GM12878 (cell line): ENCODE data around the gene NAT9.

Experiments
- CTCF ChIP-seq, 3 experiments: IDR thresholded peaks in 2 of 3; conservative IDR thresholded peaks in 1 of 3; 2 replicates each; pipeline ENCODE4 v1.5.1; 2011; ENCODE audit warnings: low read depth in 3 of 3, low read length in 3 of 3, mild to moderate bottlenecking in 3 of 3, control low read depth in 2 of 3, moderate library complexity in 2 of 3, inconsistent platforms in 1 of 3, mixed read lengths in 1 of 3; ENCODE audit not compliant: control insufficient read depth in 2 of 3, insufficient read depth in 1 of 3; ENCODE audit errors: extremely low read depth in 1 of 3
- EGR1 ChIP-seq, 2 experiments: IDR thresholded peaks; 1 replicate in 1 of 2; 2 replicates in 1 of 2; pipeline ENCODE4 v1.6.1; 2011 to 2012; ENCODE audit warnings: low read depth in 2 of 2, low read length in 2 of 2, borderline replicate concordance in 1 of 2, mild to moderate bottlenecking in 1 of 2, moderate library complexity in 1 of 2
- EZH2 ChIP-seq: IDR thresholded peaks from 2 replicates; pipeline ENCODE4 v1.6.1; 2012; ENCODE audit warnings: low read depth, mild to moderate bottlenecking, control low read depth, inconsistent platforms, low read length, borderline replicate concordance; ENCODE audit not compliant: control insufficient read depth
- GATAD2B ChIP-seq: fragments of 450-650 bp; conservative IDR thresholded peaks from 2 replicates; pipeline ENCODE4 v1.6.1; 2017; ENCODE audit warnings: low read depth, mild to moderate bottlenecking, moderate library complexity
- POLR2A ChIP-seq: IDR thresholded peaks from 2 replicates; pipeline ENCODE4 v1.6.1; 2011; ENCODE audit warnings: low read depth, mild to moderate bottlenecking, low read length
- POLR2AphosphoS2 ChIP-seq: IDR thresholded peaks from 2 replicates; pipeline ENCODE4 v1.6.1; 2011; ENCODE audit warnings: low read depth, mild to moderate bottlenecking, low read length, improper control_type of control experiment, moderate library complexity
- POLR2AphosphoS5 ChIP-seq: IDR thresholded peaks from 2 replicates; pipeline ENCODE4 v1.6.1; 2011; ENCODE audit warnings: mild to moderate bottlenecking, low read length, inconsistent platforms
- RFX5 ChIP-seq: IDR thresholded peaks from 2 replicates; pipeline ENCODE4 v1.6.1; 2011; ENCODE audit warnings: low read depth, low read length, improper control_type of control experiment
- SP1 ChIP-seq: IDR thresholded peaks from one replicate; pipeline ENCODE4 v1.6.1; 2011; ENCODE audit warnings: low read depth, low read length
- SPI1 ChIP-seq: IDR thresholded peaks from 2 replicates; pipeline ENCODE4 v1.6.1; 2011; ENCODE audit warnings: low read depth, mild to moderate bottlenecking, low read length, moderate library complexity, borderline replicate concordance; ENCODE audit not compliant: insufficient read depth
- SREBF1 ChIP-seq: IDR thresholded peaks from 2 replicates; pipeline ENCODE4 v1.6.1; 2012; ENCODE audit warnings: mild to moderate bottlenecking, low read length
- ZBED1 ChIP-seq: IDR thresholded peaks from 2 replicates; pipeline ENCODE4 v1.6.1; 2016; ENCODE audit warnings: borderline replicate concordance
- TF ChIP-seq, protein P1 (sequence below): IDR thresholded peaks from 2 replicates; pipeline ENCODE4 v1.6.1; 2011; ENCODE audit warnings: low read depth, low read length, improper control_type of control experiment, borderline replicate concordance

GRCh38 chr17:74790161-74791058 is 14.3 kb upstream of the NAT9 start:
- TF ChIP-seq SP1 (no peak), CTCF (IDR thresholded peaks at IDR 0.05 in 2 of 3, conservative IDR thresholded peaks at IDR 0.05 in 1 of 3; ENCODE audit: control insufficient read depth in 2 of 3, extremely low read depth in 1 of 3, insufficient read depth in 1 of 3, low read depth in 3 of 3, low read length in 3 of 3) (no peak), SREBF1 (no peak), POLR2AphosphoS5 (no peak), EGR1 (IDR thresholded peaks at IDR 0.05; ENCODE audit: borderline replicate concordance in 1 of 2, low read depth in 2 of 2, low read length in 2 of 2) (no peak), GATAD2B (no peak), EZH2 (no peak), POLR2A (no peak), ZBED1 (no peak), RFX5 (no peak), POLR2AphosphoS2 (no peak), SPI1 (peak; percentile 34; the same call in 1 of the 2 replicates)
- TF ChIP-seq, protein P1, sequence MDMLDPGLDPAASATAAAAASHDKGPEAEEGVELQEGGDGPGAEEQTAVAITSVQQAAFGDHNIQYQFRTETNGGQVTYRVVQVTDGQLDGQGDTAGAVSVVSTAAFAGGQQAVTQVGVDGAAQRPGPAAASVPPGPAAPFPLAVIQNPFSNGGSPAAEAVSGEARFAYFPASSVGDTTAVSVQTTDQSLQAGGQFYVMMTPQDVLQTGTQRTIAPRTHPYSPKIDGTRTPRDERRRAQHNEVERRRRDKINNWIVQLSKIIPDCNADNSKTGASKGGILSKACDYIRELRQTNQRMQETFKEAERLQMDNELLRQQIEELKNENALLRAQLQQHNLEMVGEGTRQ = no peak
